ENCODE measurements around the gene CORO7.

DNA sequence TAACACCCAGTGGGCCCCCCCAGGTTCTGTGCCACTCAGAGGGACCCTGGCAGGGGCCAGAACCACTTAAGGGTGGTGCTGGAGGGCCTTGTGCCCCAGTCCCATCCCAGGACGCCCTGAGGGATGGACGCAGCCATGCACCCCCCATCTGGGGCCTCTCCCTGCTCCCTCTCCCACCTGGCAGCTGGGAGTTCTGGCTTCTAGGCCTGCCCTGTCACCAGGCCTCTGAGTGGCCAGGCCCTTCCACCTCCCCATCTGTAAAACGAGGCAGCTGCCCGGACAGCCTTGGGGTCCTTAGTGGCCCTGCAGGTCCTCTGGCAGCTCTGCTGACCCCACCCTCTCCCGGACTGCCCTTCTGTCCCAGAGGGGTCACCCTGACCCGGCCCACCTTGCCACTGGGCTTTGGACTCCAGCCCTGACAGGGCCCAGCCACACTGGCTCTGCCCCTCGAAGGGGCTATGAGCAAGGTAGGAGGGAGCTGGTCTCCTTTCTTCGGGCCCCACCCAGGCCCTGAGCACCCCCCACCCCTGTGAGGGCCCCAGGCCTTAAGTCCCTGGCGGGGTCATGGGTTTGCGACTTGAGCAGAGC, 77.6 kb downstream of the CORO7 start:
- no peak for TF ChIP-seq EZH2 (IDR thresholded peaks at IDR 0.05; ENCODE audit: borderline replicate concordance, low read length)
- TF ChIP-seq, protein P1, sequence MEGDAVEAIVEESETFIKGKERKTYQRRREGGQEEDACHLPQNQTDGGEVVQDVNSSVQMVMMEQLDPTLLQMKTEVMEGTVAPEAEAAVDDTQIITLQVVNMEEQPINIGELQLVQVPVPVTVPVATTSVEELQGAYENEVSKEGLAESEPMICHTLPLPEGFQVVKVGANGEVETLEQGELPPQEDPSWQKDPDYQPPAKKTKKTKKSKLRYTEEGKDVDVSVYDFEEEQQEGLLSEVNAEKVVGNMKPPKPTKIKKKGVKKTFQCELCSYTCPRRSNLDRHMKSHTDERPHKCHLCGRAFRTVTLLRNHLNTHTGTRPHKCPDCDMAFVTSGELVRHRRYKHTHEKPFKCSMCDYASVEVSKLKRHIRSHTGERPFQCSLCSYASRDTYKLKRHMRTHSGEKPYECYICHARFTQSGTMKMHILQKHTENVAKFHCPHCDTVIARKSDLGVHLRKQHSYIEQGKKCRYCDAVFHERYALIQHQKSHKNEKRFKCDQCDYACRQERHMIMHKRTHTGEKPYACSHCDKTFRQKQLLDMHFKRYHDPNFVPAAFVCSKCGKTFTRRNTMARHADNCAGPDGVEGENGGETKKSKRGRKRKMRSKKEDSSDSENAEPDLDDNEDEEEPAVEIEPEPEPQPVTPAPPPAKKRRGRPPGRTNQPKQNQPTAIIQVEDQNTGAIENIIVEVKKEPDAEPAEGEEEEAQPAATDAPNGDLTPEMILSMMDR (IDR thresholded peaks at IDR 0.05; ENCODE audit: low read length) = no peak
